HCT116 (cell line): Measurements from ENCODE around the gene MERTK. TPM values are rescaled to one million over a fixed set of nuclear protein-coding genes. Genes with fewer than 3 reads are reported as not detected.
A peak's percentile ranks its signal among the peaks of the same experiment; 100 is the strongest.

Experiments
- ATAC-seq: fragments of 200-7000 bp; cut with Tn5 transposase; 2 replicates; pipeline ENCODE4 v1.9.1; 2020; ENCODE audit warnings: mild to moderate bottlenecking, moderate library complexity
- BruUV-seq: library from RNA; stranded (reverse); fragments of 400-500 nt; replicated peaks from 2 replicates; lab custom pipeline; 2021; lab: Mats Ljungman, UMichigan
- CTCF ChIA-PET: fragments of 300-600 bp; sonication (Branson Sonifier 250); formaldehyde crosslinking; loops from one replicate; lab custom pipeline; 2021; ENCODE audit warnings: antibody characterized with exemption; lab: Charles Lee
- POLR2A ChIA-PET: fragments of 300-600, 350-600 bp; sonication (Branson Sonifier 250); formaldehyde crosslinking; loops from one replicate; lab custom pipeline; 2021; ENCODE audit warnings: antibody characterized with exemption; lab: Charles Lee
- RAD21 ChIA-PET, 2 experiments: fragments of 300-600 bp; sonication (Branson Sonifier 250); formaldehyde crosslinking; loops; one replicate each; lab custom pipeline; 2023; ENCODE audit warnings: low total read pairs in 2 of 2; ENCODE audit not compliant: uncharacterized antibody in 2 of 2, unreplicated experiment in 2 of 2, low non-redundant PET in 1 of 2; lab: Charles Lee
- DNase-seq: peaks from one replicate; pipeline ENCODE4 v3.0.0-alpha.2; 2010; ENCODE audit warnings: low read depth, low spot score
- H2AFZ ChIP-seq: fragments of 200-600 bp; shearing (Covaris generic), sonication (generic); 2 replicates; pipeline ENCODE4 v1.6.1; 2017; ENCODE audit warnings: low read depth, mixed run types, mixed read lengths, antibody characterized with exemption, low read length; ENCODE audit not compliant: poor library complexity, severe bottlenecking
- H3K27ac ChIP-seq: 2 replicates; pipeline ENCODE4 v1.5.1; 2012; ENCODE audit warnings: low read depth, low read length
- H3K27me3 ChIP-seq: fragments of 200-600 bp; sonication (generic); 2 replicates; pipeline ENCODE4 v1.6.1; 2016; ENCODE audit warnings: mixed run types, low read length, mixed read lengths; ENCODE audit not compliant: insufficient read depth
- H3K36me3 ChIP-seq, 2 experiments: fragments of 200-500 bp in 1 of 2; fragments of 200-600 bp in 1 of 2; sonication (Bioruptor generic) in 1 of 2; sonication (generic) in 1 of 2; 2 replicates each; pipeline versions ENCODE4 v1.5.1 to v1.6.1; 2014 to 2016; ENCODE audit warnings: low read length in 2 of 2, inconsistent platforms in 1 of 2, mixed read lengths in 1 of 2, mixed run types in 1 of 2; ENCODE audit not compliant: insufficient read depth in 2 of 2, control insufficient read depth in 1 of 2
- H3K4me1 ChIP-seq, 2 experiments: fragments of 200-600 bp in 1 of 2; sonication (generic) in 1 of 2; 2 replicates each; pipeline versions ENCODE4 v1.5.1 to v1.6.1; 2012 to 2017; ENCODE audit warnings: low read length in 2 of 2, inconsistent platforms in 1 of 2, mild to moderate bottlenecking in 1 of 2, mixed read lengths in 1 of 2, mixed run types in 1 of 2, moderate library complexity in 1 of 2; ENCODE audit not compliant: insufficient read depth in 2 of 2, control insufficient read depth in 1 of 2
- H3K4me2 ChIP-seq: fragments of 200-600 bp; sonication (generic); 2 replicates; pipeline ENCODE4 v1.6.1; 2017; ENCODE audit warnings: mixed run types, low read length, mixed read lengths
- H3K4me3 ChIP-seq, 2 experiments: fragments of 200-600 bp in 1 of 2; sonication (generic) in 1 of 2; replicated peaks in 1 of 2; 2 replicates each; pipeline ENCODE4 v1.5.1; 2011 to 2016; ENCODE audit warnings: low read length in 2 of 2, control low read depth in 1 of 2, low read depth in 1 of 2, mild to moderate bottlenecking in 1 of 2, mixed read lengths in 1 of 2, mixed run types in 1 of 2
- H3K79me2 ChIP-seq: fragments of 200-600 bp; sonication (generic); 2 replicates; pipeline ENCODE4 v1.6.1; 2017; ENCODE audit warnings: mild to moderate bottlenecking, mixed run types, low read length, moderate library complexity, mixed read lengths; ENCODE audit not compliant: insufficient read depth
- H3K9ac ChIP-seq: fragments of 200-600 bp; sonication (generic); 2 replicates; pipeline ENCODE4 v1.6.1; 2016; ENCODE audit warnings: low read length, mixed read lengths
- H3K9me2 ChIP-seq: fragments of 200-600 bp; sonication (generic), shearing (Covaris generic); 2 replicates; pipeline ENCODE4 v1.6.1; 2017; ENCODE audit warnings: mixed run types, mild to moderate bottlenecking, moderate library complexity; ENCODE audit not compliant: insufficient read depth
- H3K9me3 ChIP-seq, 2 experiments: fragments of 200-500 bp in 1 of 2; fragments of 200-600 bp in 1 of 2; sonication (Bioruptor generic) in 1 of 2; sonication (generic) in 1 of 2; 2 replicates each; pipeline ENCODE4 v1.6.1; 2014 to 2017; ENCODE audit warnings: low read length in 2 of 2, mixed read lengths in 2 of 2, inconsistent platforms in 1 of 2, low read depth in 1 of 2, mild to moderate bottlenecking in 1 of 2, mixed run types in 1 of 2, moderate library complexity in 1 of 2; ENCODE audit not compliant: control insufficient read depth in 1 of 2, insufficient read depth in 1 of 2
- H4K20me1 ChIP-seq: fragments of 200-600 bp; sonication (generic), shearing (Covaris generic); 2 replicates; pipeline ENCODE4 v1.6.1; 2017; ENCODE audit warnings: mixed run types, mild to moderate bottlenecking, moderate library complexity; ENCODE audit not compliant: insufficient read depth
- EGR1 ChIP-seq: IDR thresholded peaks from 2 replicates; pipeline ENCODE4 v1.6.1; 2012; ENCODE audit warnings: low read depth
- ELF1 ChIP-seq: IDR thresholded peaks from 2 replicates; pipeline ENCODE4 v1.6.1; 2012; ENCODE audit warnings: low read depth, borderline replicate concordance
- EZH2 ChIP-seq: fragments of 200-600 bp; sonication (generic); IDR thresholded peaks from 2 replicates; pipeline ENCODE4 v1.6.1; 2017; ENCODE audit warnings: antibody characterized with exemption, mixed run types
- EZH2phosphoT487 ChIP-seq: fragments of 200-600 bp; IDR thresholded peaks from 2 replicates; pipeline ENCODE4 v1.6.1; 2018; ENCODE audit warnings: antibody characterized with exemption, borderline replicate concordance
- FOSL1 ChIP-seq: IDR thresholded peaks from 2 replicates; pipeline ENCODE4 v1.6.1; 2012; ENCODE audit warnings: low read depth
- JUND ChIP-seq: IDR thresholded peaks from 2 replicates; pipeline ENCODE4 v1.6.1; 2012
- POLR2A ChIP-seq: IDR thresholded peaks from 2 replicates; pipeline ENCODE4 v1.7.0; 2011; ENCODE audit warnings: borderline replicate concordance; ENCODE audit not compliant: insufficient read depth, insufficient read length; ENCODE audit errors: extremely low read depth
- RAD21 ChIP-seq: IDR thresholded peaks from 2 replicates; pipeline ENCODE4 v1.6.1; 2012; ENCODE audit warnings: low read depth, mild to moderate bottlenecking
- SIN3A ChIP-seq: IDR thresholded peaks from 2 replicates; pipeline ENCODE4 v1.6.1; 2012; ENCODE audit warnings: low read depth
- SP1 ChIP-seq: IDR thresholded peaks from 2 replicates; pipeline ENCODE4 v1.6.1; 2012; ENCODE audit warnings: low read depth
- YY1 ChIP-seq: IDR thresholded peaks from 2 replicates; pipeline ENCODE4 v1.6.1; 2011; ENCODE audit warnings: low read length, low read depth, moderate library complexity, mild to moderate bottlenecking; ENCODE audit not compliant: insufficient replicate concordance; ENCODE audit errors: extremely low read depth
- intact Hi-C: fragments of 100-400 bp; cut with micrococcal nuclease; formaldehyde crosslinking; loops from 2 replicates; pipeline ENCODE4 v1.10.0; 2022
- total RNA-seq: library from RNA; stranded (reverse); gene quantifications from one replicate; pipeline ENCODE4 v1.2.1, GENCODE V29; 2021; ENCODE audit not compliant: unreplicated experiment
- TF ChIP-seq, protein P1 (sequence below): IDR thresholded peaks from 2 replicates; pipeline ENCODE4 v1.6.1; 2012; ENCODE audit warnings: low read depth

The MERTK gene
- total RNA-seq, 1 experiment from 2014 or later, result 5.7 TPM

DNA sequence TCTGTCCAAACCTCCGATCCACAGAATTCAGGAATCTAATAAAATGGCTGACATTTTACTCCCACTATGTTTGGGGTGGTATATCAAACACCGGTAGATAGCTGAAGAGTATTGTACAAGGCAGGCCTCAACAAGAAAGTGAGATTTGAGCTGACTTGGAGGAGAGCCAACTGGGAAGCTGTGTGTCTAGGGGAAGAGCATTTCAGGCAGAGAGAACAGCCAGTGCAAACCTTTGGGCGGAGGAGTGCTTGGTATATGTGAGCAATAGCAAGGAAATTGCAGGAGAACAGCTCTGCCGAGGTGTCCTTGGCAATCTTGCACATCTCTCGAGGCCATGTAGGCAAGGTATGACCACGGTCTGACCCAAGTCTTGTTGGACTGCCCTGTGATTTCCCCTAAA, 1.8 kb upstream of the MERTK start (continued):
- no peak for TF ChIP-seq JUND
- TF ChIP-seq, protein P1, sequence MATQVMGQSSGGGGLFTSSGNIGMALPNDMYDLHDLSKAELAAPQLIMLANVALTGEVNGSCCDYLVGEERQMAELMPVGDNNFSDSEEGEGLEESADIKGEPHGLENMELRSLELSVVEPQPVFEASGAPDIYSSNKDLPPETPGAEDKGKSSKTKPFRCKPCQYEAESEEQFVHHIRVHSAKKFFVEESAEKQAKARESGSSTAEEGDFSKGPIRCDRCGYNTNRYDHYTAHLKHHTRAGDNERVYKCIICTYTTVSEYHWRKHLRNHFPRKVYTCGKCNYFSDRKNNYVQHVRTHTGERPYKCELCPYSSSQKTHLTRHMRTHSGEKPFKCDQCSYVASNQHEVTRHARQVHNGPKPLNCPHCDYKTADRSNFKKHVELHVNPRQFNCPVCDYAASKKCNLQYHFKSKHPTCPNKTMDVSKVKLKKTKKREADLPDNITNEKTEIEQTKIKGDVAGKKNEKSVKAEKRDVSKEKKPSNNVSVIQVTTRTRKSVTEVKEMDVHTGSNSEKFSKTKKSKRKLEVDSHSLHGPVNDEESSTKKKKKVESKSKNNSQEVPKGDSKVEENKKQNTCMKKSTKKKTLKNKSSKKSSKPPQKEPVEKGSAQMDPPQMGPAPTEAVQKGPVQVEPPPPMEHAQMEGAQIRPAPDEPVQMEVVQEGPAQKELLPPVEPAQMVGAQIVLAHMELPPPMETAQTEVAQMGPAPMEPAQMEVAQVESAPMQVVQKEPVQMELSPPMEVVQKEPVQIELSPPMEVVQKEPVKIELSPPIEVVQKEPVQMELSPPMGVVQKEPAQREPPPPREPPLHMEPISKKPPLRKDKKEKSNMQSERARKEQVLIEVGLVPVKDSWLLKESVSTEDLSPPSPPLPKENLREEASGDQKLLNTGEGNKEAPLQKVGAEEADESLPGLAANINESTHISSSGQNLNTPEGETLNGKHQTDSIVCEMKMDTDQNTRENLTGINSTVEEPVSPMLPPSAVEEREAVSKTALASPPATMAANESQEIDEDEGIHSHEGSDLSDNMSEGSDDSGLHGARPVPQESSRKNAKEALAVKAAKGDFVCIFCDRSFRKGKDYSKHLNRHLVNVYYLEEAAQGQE, result no peak
- no peak for TF ChIP-seq SP1
- TF ChIP-seq EZH2, result no peak
- TF ChIP-seq RAD21, result no peak
- no peak for TF ChIP-seq SIN3A
- TF ChIP-seq YY1, result no peak
- TF ChIP-seq POLR2A, result no peak

- intact Hi-C loops, result no loop called here
- no peak overlapping the region for H2AFZ ChIP-seq
- CTCF ChIA-PET, result interaction anchor here (0.6 to 1.7 kb wide), 2 partner anchors 10 to 149 kb away, joined by 4 to 12 read pairs; no protein-coding TSS in a partner anchor
- H4K20me1 ChIP-seq, result no peaks in the 10 kb centered on the region
- H3K27ac ChIP-seq, result peak overlapping the region; percentile 66
- peak overlapping the region; percentile 54 for H3K9ac ChIP-seq
- no peaks in the 10 kb centered on the region for H3K79me2 ChIP-seq
- TF ChIP-seq EGR1 (no peak), JUND (no peak), EZH2phosphoT487 (no peak), ELF1 (no peak), FOSL1 (no peak)
- TF ChIP-seq, protein P1, result no peak
- peaks cover 14 to 26% of the 10 kb centered on the region in 2 experiments for H3K4me1 ChIP-seq
- RAD21 ChIA-PET, result interaction anchor here (0.6 to 1.4 kb wide), 2 partner anchors 152 to 157 kb away, joined by 3 to 4 read pairs; partner anchors contain the start of gene TMEM87B (in 1 of the 2)
- H3K9me2 ChIP-seq, result no peaks in the 10 kb centered on the region
- BruUV-seq, result no TSS peak
- no peak for ATAC-seq
- H3K27me3 ChIP-seq, result no peaks in the 10 kb centered on the region
- peak overlapping the region; percentile 92 for H3K4me2 ChIP-seq
- POLR2A ChIA-PET, result interaction anchor here (0.8 to 1.7 kb wide), 2 partner anchors 140 to 157 kb away, joined by 3 to 13 read pairs; partner anchors contain the start of gene TMEM87B
- no peaks in the 10 kb centered on the region for H3K9me3 ChIP-seq
- H3K36me3 ChIP-seq, result no peaks in the 10 kb centered on the region
- DNase-seq, result no peak
- peak overlapping the region; percentile 58 to 79 for H3K4me3 ChIP-seq
Measured at GRCh38 chr2:111897630-111897923, 830 bp upstream of the MERTK start.
